ENCODE results near the gene EBF3. TPM values are rescaled to one million over a fixed set of nuclear protein-coding genes. Genes with fewer than 3 reads are reported as not detected.

Gene EBF3
- total and polyA plus RNA-seq, 2 experiments from 2014 or later = 0.22 to 0.77 TPM

DNA sequence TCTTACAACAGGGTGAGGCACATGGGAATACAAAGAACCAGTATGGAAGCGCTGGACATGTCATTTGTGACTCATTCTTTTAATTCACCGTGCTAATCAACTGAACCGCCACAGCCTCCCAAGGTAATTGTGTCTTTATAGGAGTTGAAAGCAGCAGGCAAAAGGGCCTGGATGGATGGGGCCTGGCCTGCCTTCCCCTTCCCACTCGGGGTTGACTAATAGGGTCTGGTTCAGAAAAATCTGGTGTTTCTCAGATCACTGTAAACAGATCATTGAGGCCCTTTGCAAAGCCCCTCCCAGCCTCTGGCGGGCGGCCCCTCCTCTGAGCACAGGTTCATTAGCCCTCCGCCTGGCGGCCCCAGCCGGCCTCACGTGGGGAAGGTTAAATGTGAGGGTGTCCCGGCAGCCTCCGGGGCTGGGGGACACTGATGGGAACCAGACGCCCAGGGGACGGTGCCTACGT lies 100.8 kb downstream of the EBF3 start:
- H3K4me1 ChIP-seq (ENCODE audit: insufficient read depth) = no peaks in the 10 kb centered on the region
- WGBS (ENCODE audit: low lambda C conversion rate, missing lambda C conversion rate) = 39% methylated on average over 14 of the region's 15 CpGs
- H3K4me3 ChIP-seq = no peak overlapping the region
- H2AFZ ChIP-seq = no peak overlapping the region
- DNase-seq (ENCODE audit: low spot score) = peak; percentile 30
- TF ChIP-seq, protein P1, sequence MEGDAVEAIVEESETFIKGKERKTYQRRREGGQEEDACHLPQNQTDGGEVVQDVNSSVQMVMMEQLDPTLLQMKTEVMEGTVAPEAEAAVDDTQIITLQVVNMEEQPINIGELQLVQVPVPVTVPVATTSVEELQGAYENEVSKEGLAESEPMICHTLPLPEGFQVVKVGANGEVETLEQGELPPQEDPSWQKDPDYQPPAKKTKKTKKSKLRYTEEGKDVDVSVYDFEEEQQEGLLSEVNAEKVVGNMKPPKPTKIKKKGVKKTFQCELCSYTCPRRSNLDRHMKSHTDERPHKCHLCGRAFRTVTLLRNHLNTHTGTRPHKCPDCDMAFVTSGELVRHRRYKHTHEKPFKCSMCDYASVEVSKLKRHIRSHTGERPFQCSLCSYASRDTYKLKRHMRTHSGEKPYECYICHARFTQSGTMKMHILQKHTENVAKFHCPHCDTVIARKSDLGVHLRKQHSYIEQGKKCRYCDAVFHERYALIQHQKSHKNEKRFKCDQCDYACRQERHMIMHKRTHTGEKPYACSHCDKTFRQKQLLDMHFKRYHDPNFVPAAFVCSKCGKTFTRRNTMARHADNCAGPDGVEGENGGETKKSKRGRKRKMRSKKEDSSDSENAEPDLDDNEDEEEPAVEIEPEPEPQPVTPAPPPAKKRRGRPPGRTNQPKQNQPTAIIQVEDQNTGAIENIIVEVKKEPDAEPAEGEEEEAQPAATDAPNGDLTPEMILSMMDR (IDR thresholded peaks at IDR 0.05; ENCODE audit: poor library complexity) = no peak
- TF ChIP-seq EZH2phosphoT487 (IDR thresholded peaks at IDR 0.05; ENCODE audit: low read depth, severe bottlenecking, unreplicated experiment) = no peak
- TF ChIP-seq EZH2 (IDR thresholded peaks at IDR 0.05; ENCODE audit: borderline replicate concordance) = no peak
- H3K27me3 ChIP-seq = no peaks in the 10 kb centered on the region
- no peaks in the 10 kb centered on the region for H3K36me3 ChIP-seq (replicated peaks; ENCODE audit: insufficient read depth, low read depth)
- no peaks in the 10 kb centered on the region for H3K9me3 ChIP-seq (ENCODE audit: low read depth)
- no peak overlapping the region for H3K4me2 ChIP-seq
- H3K9me2 ChIP-seq (replicated peaks; ENCODE audit: insufficient read depth) = no peaks in the 10 kb centered on the region
- H3K79me2 ChIP-seq = no peaks in the 10 kb centered on the region
- H3K27ac ChIP-seq = no peak overlapping the region
- no peaks in the 10 kb centered on the region for H4K20me1 ChIP-seq (ENCODE audit: insufficient read depth, poor library complexity, severe bottlenecking)

DNA sequence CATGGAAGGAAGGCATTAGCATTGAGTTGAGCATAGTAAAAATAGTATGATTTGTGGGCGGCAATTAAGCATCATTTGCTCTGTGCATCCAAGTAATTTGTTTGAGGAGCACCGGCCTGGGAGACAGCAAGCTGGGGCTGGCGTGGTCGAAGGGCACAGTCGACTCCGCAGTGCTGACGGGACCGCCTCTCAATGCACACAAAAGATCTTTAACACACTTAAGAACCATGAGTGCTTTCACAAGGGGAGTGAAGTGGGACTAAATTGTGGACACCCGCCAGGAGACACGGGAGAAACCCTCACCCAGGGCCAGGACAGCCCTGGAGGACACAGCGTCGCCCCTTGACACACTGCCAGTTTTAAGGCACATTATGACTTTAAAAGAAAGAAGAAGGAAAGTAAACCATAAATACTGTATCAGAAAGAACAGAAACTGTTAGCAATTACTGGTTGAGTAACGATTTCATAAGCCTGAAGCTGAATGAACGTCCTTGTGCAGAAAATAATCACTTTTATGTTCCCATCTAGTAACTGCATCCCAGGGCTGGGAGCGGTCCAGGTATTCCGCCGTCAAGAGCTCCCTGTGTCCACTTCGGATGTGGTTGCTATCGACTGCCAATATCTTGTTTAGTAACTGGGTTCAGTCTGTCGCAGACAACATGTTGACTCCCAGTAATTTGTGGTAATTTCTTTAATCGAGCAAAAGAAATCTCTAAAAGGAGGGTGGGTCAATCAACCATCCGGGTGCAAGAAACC lies 102.1 kb downstream of the EBF3 start:
- Histone ChIP-seq H3K4me3 (no peak overlapping the region), H3K27ac (no peak overlapping the region), H3K9me3 (ENCODE audit: low read depth) (no peaks in the 10 kb centered on the region), H3K36me3 (replicated peaks; ENCODE audit: insufficient read depth, low read depth) (no peaks in the 10 kb centered on the region), H3K4me1 (ENCODE audit: insufficient read depth) (no peaks in the 10 kb centered on the region), H3K4me2 (no peak overlapping the region), H3K27me3 (no peaks in the 10 kb centered on the region), H3K9me2 (replicated peaks; ENCODE audit: insufficient read depth) (no peaks in the 10 kb centered on the region), H2AFZ (no peak overlapping the region), H3K79me2 (no peaks in the 10 kb centered on the region), H4K20me1 (ENCODE audit: insufficient read depth, poor library complexity, severe bottlenecking) (no peaks in the 10 kb centered on the region)
- TF ChIP-seq EZH2 (IDR thresholded peaks at IDR 0.05; ENCODE audit: borderline replicate concordance) = no peak
- TF ChIP-seq, protein P1 (IDR thresholded peaks at IDR 0.05; ENCODE audit: poor library complexity) = no peak
- no peak for TF ChIP-seq EZH2phosphoT487 (IDR thresholded peaks at IDR 0.05; ENCODE audit: low read depth, severe bottlenecking, unreplicated experiment)
- WGBS (ENCODE audit: low lambda C conversion rate, missing lambda C conversion rate) = 75% methylated on average over 22 of the region's 22 CpGs
- DNase-seq (ENCODE audit: low spot score) = no peak

DNA sequence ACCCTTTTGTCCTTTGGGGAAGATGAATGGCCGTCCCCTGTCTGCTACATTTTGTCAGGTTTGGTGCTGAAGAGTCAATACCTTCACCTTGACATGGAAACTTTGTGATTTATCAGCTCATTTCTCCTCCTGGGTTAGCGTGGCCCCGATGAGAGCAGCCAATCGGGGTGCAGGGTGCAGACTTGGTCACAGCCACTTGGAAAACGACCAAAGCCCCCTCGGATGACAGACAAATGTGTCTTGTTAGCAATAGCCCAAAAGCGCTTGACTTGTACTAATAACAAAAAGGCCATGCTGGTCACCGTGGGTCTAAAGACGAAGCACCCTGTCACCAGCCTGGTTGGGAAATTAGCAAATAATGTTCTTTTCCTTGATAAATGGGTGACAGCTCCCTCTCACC lies 103.7 kb downstream of the EBF3 start:
- TF ChIP-seq EZH2phosphoT487 (IDR thresholded peaks at IDR 0.05; ENCODE audit: low read depth, severe bottlenecking, unreplicated experiment) (no peak), EZH2 (IDR thresholded peaks at IDR 0.05; ENCODE audit: borderline replicate concordance) (no peak)
- TF ChIP-seq, protein P1 (IDR thresholded peaks at IDR 0.05; ENCODE audit: poor library complexity) = no peak
- Histone ChIP-seq H3K4me2 (no peak overlapping the region), H3K9me3 (ENCODE audit: low read depth) (no peaks in the 10 kb centered on the region), H4K20me1 (ENCODE audit: insufficient read depth, poor library complexity, severe bottlenecking) (no peaks in the 10 kb centered on the region), H3K36me3 (replicated peaks; ENCODE audit: insufficient read depth, low read depth) (no peaks in the 10 kb centered on the region), H3K4me3 (no peak overlapping the region), H2AFZ (no peak overlapping the region), H3K27me3 (no peaks in the 10 kb centered on the region), H3K27ac (no peak overlapping the region), H3K79me2 (no peaks in the 10 kb centered on the region), H3K4me1 (ENCODE audit: insufficient read depth) (no peaks in the 10 kb centered on the region), H3K9me2 (replicated peaks; ENCODE audit: insufficient read depth) (no peaks in the 10 kb centered on the region)
- DNase-seq (ENCODE audit: low spot score) = no peak
- WGBS (ENCODE audit: low lambda C conversion rate, missing lambda C conversion rate) = 92% methylated on average over 9 of the region's 9 CpGs
